Left kidney (tissue), 2 donors: ENCODE results near the gene SZT2. TPM values are rescaled to one million over a fixed set of nuclear protein-coding genes. Genes with fewer than 3 reads are reported as not detected.
"Not testable (repeated sequence)": the region's sequence is repeated elsewhere in the genome, so short reads cannot be mapped to it uniquely, and the experiment has no call there.

Experiments
- DNase-seq: peaks from one replicate; pipeline ENCODE4 v3.0.0-alpha.2; 2013
- polyA plus RNA-seq: library from polyadenylated mRNA; unstranded; fragments of 120-200 nt; gene quantifications from one replicate; pipeline ENCODE4 v1.2.1, GENCODE V29; 2013; ENCODE audit not compliant: insufficient read length

SZT2 gene
- polyA plus RNA-seq, 1 donor: 31.4 TPM

DNA sequence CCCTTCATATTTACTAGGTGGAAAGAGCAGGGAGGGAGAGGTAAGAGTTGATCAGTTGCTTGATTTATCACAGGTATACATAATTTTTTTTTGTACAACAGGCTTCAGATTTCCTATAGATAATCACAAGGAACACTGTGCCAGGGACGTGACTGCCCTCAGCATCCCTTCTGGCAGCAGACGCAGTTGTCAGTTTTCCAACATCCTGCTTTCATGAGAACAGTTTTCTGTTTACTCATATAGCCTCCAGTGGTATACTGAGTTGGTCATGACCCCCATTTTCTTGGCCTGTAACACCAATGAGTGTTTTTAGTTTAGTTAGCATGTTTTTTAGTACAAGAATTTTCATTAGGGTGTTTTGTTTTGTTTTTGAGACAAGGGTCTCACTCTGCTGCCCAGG lies 103.1 kb downstream of the SZT2 start:
- DNase-seq: no peak

DNA sequence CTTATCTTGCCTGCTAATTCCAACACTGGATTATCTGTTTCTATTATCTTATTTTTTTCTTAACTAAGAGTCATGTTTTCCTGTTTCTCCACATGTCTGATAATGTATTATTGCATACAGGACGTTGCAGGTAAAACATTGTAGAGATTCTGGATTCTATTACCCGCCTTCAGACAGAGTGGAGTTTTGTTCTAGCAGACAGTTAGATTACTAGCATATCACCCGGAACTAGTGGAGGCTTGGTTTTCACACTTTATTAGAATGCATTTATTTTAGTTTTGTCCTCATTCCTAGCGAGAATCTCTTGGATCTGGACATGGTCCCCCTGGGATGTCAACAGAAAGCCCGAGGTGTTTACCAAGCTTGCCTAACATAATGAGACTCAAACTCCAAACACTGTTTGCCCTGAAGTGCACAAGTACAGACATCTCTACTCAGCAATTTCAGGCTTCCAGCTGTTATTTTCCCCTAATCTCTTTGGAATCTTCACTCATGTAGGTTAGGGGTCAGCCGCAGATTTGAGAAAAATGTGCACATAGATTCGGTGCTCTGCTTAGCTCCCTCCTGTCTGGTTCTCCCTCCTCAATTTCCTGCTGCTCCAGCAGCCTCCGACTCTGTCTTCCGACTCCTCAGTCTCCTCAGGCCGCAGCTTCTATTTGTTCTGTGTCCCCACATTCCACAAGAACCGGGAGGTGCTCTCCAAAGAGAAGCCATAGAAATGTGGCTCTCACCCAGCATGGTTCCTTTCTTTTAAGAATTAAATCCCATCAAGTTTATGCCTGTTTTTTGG lies 104.2 kb downstream of the SZT2 start:
- no peak for DNase-seq

DNA sequence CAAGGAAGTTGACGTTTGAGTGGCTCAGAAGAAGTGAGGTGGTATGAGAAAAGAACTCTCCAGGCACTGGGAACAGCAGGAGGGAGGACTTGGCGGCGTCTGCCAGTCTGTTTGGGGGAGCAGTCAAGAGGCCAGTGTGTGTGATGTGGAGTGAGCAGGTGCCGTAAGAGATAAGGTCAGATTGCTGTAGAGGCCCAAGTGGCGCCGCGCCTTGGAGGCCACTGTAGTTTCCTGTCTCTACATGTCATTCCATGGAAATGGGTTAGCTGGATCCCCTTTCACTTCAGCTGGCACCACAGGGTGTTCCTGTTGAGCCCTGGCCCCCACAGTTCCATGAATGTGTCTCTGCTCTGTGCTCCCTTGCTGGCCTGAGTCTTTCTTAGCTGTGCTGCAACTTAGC lies 105.5 kb downstream of the SZT2 start:
- DNase-seq: no peak

DNA sequence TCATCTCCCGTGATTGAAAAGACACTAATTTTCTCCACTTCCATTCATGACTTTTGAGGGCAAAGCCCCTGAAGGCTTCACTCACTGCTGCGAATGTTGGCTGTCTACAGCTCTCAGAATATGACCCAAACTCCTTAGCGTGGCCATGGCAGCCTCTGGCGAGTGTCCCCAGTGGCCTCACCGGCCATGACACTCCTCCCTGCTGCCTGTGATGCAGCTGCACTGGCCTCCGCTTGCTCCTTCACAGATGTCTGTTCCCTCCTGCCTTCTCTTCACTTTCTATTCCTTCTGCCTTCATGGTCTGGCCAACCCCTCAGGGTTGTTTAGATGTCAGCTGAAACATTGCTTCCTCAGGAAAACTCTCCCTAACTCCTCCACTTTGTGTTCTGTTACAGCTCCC lies 110.2 kb downstream of the SZT2 start:
- no peak for DNase-seq

DNA sequence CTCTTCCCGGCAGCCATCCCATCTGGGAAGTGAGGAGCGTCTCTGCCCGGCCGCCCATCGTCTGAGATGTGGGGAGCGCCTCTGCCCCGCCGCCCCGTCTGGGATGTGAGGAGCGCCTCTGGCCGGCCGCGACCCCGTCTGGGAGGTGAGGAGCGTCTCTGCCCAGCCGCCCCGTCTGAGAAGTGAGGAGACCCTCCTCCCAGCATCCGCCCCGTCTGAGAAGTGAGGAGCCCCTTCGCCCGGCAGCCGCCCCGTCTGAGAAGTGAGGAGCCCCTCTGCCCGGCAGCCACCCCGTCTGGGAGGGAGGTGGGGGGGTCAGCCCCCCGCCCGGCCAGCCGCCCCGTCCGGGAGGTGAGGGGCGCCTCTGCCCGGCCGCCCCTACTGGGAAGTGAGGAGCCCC lies 112.1 kb downstream of the SZT2 start:
- DNase-seq: not testable (repeated sequence)

DNA sequence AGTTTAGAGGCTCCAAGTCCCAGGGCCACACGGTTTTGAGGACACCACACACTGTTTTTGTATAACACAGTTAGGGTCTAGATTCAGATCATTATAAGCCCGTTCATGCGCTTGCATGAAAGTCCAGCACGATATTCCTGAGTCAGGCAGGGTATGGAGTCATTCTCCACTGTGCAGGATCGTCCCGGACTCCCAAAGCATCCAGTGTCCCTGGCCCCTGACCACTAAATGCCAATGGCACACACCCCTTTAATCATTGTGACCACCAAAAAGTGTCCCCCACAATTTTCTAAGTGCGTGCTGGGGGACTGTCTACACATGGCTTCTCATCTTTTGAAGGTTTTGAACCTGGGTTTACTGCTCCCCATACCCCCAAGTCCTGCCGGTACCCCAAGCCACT lies 113.8 kb downstream of the SZT2 start:
- DNase-seq: no peak

Other genes starting within 250 kb of the SZT2 start
- 77.5 TPM for gene EBNA1BP2, start 217.6 kb upstream of the SZT2 start, polyA plus RNA-seq
- gene CFAP57, start 217.6 kb upstream of the SZT2 start, polyA plus RNA-seq: 5.4 TPM
- gene TMEM125, start 119.9 kb upstream of the SZT2 start, polyA plus RNA-seq: 15.6 TPM
- gene C1orf210, start 104.3 kb upstream of the SZT2 start, polyA plus RNA-seq: 21.1 TPM
- 47.3 TPM for gene TIE1, start 88.9 kb upstream of the SZT2 start, polyA plus RNA-seq
- 0.83 TPM for gene MPL, start 52.1 kb upstream of the SZT2 start, polyA plus RNA-seq
- gene CDC20, start 30.9 kb upstream of the SZT2 start, polyA plus RNA-seq: 47.4 TPM
- 84.1 TPM for gene ELOVL1, start 21.9 kb upstream of the SZT2 start, polyA plus RNA-seq
- 39.3 TPM for gene MED8, start 99 bp upstream of the SZT2 start, polyA plus RNA-seq
- 35.4 TPM for gene HYI, start 64.0 kb downstream of the SZT2 start, polyA plus RNA-seq
- gene PTPRF, start 141.0 kb downstream of the SZT2 start, polyA plus RNA-seq: 240 TPM